CD4-positive, alpha-beta T cell treated with Interleukin-15 for 1 hour (primary cell): ENCODE measurements around the gene PLA2R1.

Experiments
- DNase-seq: peaks from one replicate; pipeline ENCODE4 v3.0.0-alpha.2; 2020

PLA2R1 gene

DNA sequence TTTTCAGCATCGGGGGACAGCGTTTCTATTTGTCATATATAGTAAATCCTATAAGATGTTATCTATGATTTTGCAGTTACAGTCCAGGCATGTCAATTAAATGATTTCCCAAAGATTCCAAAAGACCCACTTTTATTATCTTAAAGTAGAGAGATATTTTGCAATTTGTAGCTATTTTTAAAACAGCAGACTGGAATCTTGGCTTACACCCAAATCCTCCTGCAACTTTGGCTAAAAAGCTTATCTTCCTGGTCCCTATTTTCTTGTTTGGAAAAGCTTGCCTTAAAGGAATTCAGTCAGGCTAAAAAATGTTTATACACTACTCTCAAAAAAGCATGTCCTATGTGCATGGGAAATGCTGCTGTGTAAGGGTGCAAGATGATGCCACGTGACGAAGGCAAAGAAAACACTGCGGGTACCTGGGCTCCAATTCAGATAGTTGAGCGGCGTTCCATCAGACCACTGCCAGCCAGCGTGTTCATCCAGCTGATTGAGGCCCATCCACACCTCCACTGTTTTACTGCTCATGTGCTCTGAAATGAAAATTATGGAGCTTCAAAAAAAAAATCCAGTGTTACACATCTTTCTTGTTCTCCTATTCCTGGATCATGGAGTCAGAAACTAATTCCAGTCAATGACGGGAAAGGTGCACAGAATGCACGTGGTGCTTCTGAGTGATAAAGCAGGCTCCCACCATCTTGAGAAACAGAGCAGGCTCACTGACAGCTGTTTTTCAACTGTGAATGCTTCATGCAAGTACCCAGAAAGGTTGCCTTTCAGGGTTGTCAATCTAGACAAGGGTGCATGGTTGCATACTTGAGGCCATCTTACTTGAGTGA is 33.8 kb downstream of the PLA2R1 start:
- DNase-seq = no peak

DNA sequence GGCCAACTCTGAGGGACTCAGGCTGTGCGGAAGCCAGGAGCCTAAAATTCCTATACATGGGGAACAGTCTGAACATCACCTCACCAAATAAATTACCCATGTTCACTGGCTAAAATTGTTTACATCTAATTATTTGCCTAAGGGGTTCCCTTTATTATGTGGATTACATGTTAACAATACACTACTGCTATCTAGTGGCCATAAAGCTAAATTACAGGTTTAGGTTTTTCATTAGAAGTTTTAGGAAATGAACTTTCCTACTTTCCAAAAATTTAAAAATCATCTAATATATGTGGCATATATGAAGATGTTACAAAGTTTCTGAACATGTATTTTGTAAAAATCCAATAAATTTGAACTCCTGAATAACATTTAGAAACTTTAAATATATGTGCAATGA is 40.3 kb downstream of the PLA2R1 start:
- DNase-seq = no peak

DNA sequence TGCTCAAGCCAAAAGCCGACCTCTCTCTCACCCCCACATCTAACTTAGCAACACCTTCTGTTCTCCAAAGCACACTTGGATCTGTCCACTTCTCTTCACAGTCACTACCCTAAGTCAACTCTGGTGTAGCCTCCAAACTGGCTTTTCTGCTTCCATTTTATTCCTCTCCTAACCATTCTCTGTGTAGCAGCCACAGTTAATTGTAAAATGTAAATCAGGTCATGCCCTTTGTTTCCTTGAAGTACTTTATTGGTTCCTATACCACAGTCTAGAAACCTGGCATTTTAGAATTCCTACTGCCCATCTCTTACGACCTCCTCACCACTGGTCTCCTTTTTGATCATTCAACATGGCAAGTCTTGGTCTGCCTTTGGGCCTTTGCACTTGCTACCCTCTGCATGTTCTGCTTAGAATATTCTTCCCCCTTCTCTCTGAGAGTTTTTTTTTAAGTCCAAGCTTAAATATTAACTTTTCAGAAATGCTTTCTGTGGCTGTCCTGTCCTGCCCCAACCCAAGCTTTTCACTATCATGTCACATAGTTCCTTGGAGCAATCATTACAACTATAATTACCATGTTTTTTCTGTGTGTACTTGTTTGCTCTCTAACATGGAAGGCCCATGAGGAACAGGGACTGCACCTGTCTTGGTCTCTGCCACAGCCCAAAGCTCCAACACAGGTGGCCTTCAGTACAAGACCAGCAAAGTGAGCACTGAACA is 42.9 kb downstream of the PLA2R1 start:
- DNase-seq = no peak

DNA sequence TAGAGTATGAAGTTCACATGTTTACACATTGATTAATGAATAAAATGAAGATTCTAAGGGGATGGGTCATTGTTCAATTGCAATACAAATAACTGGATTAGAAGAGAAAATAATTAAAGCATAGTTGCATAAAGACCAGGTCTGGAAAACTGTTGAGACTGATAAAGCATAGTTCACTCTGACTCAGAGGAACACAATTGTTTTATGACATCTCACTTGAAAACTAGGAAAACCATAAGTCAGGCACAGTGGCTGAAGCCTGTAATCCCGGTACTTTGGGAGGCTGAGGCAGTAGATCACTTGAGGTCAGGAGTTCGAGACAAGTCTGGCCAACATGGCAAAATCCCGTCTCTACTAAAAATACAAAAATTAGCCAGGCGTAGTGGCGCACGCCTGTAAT is 46.7 kb downstream of the PLA2R1 start:
- DNase-seq = no peak

DNA sequence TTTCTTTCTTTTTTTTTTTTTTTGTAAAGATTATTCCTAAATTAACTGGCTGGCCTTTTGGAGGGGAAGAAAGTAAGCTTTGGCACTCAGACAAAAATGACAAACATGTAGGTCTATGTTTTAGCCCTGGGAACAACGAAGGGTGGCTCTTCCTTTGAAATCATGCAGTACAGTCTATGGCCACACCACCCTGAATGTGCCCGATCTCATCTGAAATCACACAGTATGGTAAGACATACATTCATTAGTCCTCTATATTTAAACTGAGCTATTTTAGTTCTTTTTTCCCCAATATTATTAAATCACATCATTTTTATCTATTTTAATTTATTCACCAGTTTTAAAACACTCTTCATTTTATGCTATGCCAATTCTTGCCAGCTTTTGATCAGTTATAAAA is 48.2 kb downstream of the PLA2R1 start:
- DNase-seq = no peak

DNA sequence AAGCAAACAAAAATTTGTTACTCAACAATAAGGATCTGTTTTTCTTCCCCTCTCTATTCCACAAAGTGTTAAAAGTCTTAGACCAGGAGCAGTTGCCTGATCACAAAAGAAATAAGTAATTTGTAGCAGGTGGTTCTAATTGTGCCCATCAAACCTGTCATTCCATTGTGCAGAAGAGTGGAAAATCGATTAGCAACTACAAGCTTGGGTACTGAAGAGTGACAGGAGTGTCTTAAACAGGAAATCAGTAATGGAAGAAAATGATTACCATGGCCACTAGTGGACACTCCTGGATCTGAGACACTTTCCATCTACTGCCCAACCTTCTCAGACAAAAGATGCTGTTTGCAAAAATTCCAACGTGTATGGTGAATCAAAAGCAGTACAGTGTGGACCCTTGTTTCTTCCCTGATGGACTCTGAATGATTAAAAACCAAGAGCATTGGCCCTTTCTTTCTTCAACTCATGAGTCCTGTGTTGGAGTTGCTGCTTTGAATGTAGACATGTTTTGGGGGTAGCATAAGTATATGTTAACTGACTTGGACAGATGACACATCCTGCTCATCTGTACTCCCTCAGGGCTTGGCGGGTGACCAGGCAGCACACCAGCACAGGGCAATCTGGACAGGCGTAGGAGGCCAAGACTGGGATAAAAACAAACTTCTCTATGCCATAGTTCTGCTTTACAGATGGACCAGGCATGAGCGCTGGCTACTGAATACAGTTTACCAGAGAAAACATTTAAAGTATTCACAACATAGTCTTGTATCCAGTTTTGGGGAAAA is 51.9 kb downstream of the PLA2R1 start:
- DNase-seq = no peak

DNA sequence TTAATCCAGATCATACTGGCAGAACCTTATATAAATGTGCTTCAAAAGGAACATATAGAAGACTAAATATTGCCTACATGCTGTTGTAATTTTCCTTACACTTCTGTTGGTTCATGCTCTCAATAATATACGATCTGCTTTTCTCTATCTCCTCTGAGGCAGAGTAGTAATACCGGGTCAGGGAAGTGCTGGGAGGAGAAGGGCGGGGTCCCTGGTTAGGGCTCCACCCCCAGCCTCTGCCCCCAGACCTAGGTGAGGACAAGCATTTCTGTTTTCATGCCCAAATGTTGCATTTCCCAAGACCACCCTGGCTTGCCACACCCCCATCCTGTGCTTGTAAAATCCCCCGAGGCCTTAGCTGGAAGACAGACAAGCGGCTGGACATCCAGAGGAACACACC is 55.3 kb downstream of the PLA2R1 start:
- DNase-seq = no peak

DNA sequence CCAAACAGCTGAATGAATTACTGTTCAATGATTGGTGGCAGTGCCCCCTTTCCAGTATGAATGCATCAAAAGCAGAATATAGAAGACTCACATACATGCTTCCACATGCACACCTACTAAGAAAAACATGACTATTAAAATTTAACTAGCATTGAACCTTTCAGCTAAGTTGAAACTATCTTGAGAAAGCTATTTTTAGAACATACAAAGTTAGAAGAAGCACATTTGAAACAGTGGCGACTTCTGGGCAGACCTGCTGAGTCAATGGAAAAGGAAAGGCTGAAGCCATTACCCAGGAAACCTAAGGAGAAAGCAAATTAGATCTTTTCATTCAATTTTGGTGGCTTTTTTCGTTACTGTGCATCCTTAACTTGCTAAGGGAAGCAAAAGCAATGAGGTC is 55.9 kb downstream of the PLA2R1 start:
- DNase-seq = no peak

DNA sequence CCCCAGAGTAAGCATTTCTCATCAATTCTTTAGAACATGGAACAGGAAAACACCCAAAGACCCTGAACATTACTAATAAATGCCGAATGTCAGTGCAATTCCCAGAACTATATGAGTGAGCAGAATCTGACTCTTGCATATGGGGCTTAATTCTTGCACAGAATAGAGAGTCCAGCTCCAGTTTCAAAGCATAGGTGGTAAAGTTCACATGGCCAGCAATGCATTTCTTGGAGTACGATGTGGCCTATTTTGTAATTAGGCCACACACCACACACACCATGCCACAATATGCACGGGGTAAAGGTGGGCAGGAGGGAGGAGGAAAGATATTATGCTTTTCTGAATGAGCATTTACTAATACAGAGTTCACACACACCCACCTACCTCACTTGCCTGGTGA is 56.5 kb downstream of the PLA2R1 start:
- no peak for DNase-seq

DNA sequence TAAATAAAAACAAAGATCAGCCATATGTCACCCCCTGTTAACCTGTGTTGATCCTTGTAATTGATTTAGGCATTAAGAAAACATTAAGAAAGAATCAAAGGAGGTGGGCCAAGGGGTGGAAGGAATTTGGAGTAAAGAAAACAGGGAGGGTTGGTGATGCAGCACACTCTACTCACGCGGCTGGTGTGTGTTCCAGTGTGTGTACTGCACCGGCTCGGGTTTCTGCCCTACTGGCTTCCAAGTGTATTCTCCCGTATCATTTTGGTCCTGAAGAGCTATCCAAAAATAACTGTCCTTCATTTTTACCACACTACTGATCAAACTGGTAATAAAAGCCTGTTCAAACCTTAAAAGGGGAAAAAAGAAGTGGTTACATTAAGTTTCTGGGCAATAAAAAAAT is 56.9 kb downstream of the PLA2R1 start:
- DNase-seq = no peak

DNA sequence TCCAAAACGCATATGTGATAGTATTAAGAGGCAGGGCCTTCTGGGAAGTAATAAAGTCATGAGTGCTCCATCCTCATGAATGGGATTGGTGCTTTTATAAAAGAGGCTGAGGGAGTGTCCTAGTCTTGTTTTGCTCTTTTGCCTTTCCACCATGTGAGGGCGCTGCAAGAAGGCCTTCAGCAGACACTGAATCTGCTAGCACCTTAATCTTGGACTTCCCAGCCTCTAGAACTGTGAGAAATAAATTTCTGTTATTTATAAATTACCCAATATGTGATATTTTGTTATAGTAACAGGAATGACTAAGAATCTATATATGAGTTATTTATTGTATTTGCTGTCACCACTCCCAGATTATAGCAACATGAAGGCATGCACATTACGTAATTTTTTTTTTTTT is 63.5 kb downstream of the PLA2R1 start:
- no peak for DNase-seq

DNA sequence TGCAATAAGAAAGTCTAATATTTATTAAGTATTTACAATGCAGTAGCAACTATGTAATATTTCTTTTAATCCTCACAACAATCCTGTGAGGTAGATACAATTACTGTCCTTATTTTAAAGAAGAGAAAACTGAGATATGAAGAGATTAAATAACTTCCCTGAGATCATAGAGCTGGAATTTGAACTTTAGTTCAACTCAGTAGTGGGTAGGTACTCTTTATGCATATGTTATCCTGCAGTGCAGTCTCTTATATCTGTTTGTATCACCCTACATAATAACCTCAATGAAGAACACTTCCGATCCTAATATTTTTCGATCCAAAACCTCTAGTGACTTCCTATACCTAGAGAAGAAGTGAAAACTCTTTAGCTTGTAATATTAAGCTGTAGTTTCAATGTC is 64.2 kb downstream of the PLA2R1 start:
- no peak for DNase-seq

DNA sequence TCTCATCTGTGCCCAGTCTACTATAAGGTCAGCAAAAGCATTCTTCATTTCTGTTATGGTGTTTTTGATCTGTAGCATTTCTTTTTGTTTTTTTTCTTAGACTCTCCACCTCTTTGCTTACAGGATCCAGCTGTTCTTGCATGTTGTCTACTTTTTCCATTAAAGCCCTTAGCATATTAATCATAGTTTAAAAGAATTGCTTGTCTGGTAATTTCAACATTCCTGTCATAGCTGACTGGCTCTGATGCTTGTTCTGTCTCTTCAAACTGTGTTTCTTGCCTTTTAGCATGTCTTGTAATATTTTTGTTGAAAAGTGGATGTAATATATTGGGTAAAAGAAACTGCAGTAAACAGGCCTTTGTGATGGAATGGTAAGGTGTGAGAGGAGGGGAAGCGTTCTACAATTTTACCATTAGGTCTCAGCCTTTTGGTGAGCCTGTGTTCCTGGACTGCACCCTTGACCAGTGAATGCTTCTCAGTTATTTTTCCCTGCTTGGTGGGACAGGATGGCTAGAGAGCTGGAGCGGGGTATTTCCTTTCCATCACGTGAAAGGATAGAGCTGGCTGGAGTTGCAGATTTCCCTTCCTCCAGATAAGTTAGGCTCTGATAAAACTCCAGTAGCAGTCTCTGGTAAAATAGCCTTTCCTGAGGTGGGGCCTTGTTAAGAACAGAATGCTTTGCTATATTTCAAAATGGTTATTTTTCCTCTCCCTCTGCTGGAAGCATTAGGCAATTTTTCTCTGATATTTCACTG is 65.4 kb downstream of the PLA2R1 start:
- DNase-seq = no peak

DNA sequence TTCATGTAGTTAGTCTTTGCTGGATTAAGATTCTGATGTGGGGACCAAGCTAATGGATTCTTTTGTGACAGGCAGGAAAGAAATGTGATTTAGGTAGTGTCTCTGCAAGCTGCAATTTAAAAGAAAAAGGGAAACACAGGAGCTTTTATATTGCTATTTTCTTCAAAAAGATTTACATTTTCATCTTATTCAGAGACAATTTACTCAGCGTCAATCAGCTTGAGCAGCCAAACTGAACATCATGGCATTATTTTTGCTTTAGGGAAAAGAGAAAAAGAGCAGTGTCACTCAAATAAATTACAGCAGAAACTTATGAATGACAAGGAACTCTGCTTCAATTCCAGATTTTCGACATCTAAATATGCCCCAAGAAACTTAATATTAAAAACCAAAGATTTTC is 67.4 kb downstream of the PLA2R1 start:
- no peak for DNase-seq

DNA sequence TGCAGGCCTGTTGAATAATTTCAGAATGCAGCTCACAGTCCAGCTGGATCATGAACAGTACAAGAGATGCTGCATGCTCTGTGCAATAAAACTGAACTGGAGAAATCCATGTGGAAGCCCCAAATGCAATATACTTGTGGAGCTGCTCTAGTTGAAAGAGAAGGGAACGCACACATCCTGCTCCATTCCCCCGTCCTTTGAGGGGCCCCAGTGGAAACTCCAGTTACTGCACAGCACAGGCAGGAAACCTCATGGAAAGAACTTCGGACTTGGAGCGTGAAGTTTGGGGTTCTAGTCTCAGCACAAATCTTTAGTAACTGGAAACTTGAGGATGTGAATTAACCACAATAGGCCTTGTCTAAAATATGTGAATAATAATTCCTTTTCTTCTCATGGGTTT is 73.2 kb downstream of the PLA2R1 start:
- no peak for DNase-seq

DNA sequence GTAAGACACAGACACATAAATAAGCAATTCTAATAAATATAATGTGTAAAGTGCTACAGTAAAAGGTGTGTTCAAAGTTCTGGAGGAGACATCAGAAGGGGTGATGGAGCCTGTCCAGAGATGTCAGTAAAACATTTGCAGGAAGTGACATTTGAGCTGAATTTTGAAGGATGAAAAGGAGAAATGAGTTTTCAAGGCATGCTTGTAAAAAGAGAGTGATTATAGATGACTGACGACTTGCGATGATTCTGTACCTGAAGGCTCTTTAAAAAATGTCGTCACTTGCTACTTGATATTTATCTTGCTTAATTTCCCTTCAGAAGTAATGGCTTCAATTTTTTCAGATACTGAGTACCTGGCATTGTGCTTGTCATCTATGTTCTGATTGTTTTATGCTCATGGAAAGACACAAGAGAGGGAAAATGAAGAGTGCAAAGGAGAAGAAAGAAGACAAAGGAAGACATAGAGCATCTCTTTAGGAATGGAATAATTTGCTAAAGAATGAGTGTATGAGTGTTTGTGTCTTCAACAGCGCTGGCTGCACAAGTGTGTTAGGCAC is 73.9 kb downstream of the PLA2R1 start:
- no peak for DNase-seq

DNA sequence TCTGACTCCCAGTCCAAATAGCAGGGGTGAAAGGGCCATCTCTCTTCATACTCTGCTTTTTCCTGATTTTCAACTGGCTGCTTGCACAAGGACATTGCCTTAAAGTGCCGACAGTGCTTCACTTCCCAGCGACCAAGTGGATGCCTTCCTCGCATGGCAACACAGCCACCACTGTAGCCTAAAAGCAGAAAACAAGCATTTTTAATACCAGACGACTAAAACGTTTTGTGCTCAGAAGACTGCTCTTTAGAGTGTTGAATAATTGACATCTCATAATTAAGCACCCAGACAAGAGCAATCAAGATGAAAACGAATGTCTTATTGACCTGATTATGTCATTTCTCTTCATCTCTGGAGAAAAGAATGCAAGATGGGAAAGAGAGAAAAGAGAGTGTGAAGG is 75.2 kb downstream of the PLA2R1 start:
- DNase-seq = no peak

DNA sequence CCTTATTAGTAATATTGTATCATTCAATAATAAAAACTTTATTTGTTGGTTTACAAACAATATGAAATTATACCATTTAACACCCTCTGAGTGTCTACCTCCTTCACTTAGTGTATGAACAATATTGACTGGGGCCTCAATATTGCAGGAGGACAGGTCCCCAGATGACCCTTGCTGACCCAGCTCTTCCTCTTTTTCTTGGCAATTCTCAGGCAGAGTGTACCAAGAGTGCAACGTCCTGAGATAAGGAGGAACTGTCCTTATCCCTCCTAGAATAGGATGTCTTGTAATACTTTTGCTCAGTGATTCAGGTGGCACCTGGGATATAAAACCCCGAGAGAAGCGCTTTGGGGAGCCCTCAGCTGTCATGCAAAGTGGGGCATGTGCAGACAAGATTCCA is 76.8 kb downstream of the PLA2R1 start:
- no peak for DNase-seq

DNA sequence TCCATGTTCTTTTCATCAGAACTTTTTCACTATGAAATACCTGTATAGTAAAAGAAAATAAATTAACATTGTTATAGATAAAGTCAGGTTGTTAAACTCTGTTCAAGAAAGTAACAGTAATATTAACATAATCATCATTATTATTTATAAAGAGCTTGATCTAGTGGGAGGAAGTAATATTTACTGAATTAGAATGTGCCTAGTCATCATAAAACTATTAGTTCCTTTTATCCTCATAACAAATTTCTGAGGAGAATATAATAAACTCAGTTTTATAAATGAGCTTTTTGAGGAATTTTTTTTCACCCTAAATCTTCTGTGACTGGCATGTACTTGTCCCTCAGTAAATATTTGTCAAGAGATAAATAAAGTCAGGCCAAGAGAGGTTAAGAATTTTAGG is 78.4 kb downstream of the PLA2R1 start:
- DNase-seq = no peak

DNA sequence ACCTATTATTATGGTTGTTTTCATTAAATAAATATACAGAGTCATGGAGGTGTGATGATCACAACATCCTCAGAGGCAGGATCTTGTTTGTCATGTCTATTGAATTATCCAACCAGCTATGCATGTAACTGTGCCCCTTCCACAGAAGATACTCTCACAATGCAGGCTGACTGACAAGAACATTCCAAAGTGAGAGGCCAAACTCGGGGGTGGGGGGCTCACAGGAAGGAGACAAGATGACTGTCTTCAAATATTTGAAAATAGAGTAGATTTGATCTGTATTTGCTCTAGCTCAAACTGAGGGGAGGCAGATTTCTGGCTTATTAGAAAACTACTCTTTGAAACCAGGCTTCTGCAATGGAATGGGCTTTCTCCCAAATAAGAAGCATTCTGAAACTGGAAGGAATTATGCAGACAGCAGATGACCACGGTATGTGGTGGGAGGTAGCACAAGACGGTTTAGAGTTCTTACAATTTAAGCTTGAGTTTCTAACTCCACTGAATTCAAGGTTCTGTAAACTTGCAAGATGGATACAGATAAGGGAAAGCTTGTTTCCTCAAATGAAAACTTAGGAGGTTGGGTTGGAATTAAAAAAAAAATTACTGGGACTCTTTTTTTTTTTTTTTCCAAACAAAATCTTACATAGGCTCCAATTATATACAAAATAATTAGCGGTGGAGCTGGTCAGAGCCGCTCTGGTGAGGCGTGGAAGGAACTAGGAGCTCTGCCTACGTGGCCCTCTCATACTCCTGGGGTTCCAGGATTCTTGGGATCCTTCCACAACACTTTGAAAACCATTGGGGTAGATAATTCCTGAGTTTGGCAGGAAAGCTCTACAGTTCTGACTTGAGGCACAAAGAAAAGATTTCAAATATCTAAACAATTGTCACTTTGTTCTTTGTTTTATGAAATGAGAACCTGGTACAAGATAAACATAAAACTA is 79.3 kb downstream of the PLA2R1 start:
- no peak for DNase-seq

DNA sequence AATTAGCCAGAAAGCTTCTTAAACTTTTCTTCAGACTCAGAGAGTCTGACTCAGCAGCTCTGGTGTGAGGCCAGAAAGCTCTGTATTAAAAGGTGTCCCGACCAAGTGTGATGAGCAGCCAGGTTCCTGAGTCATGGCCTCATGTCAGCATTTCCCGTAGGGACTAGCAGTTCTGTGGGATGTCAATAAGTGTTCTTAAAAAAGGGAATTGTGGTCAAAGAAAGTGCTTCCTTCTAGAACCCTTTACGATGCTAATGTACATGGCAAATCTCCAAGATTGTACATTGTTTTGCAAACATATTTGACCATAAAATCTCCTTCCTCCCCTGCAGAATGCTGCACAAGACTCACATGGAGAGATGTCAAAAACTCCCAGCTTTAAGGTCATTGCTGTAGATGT is 80.1 kb downstream of the PLA2R1 start:
- no peak for DNase-seq
